GM23248 (cell line): ENCODE measurements around the gene MRPS34. TPM values are rescaled to one million over a fixed set of nuclear protein-coding genes. Genes with fewer than 3 reads are reported as not detected.

ENCODE experiments used
- DNase-seq: peaks from one replicate; pipeline ENCODE4 v3.0.0-alpha.2; 2015
- H2AFZ ChIP-seq: fragments of 200-600 bp; sonication (generic); 2 replicates; pipeline ENCODE4 v1.6.1; 2016; ENCODE audit warnings: antibody characterized with exemption
- H3F3A ChIP-seq: fragments of 200-600 bp; sonication (generic); 2 replicates; pipeline ENCODE4 v1.6.1; 2016; ENCODE audit warnings: mild to moderate bottlenecking, antibody characterized with exemption, mixed run types; ENCODE audit not compliant: insufficient read depth
- H3K27ac ChIP-seq: fragments of 200-600 bp; sonication (generic); 2 replicates; pipeline ENCODE4 v1.5.1; 2016; ENCODE audit warnings: mild to moderate bottlenecking
- H3K27me3 ChIP-seq: fragments of 200-600 bp; sonication (generic); replicated peaks from 2 replicates; pipeline ENCODE4 v1.6.1; 2016; ENCODE audit warnings: mild to moderate bottlenecking; ENCODE audit not compliant: insufficient read depth
- H3K36me3 ChIP-seq: fragments of 200-600 bp; sonication (generic); 2 replicates; pipeline ENCODE4 v1.6.1; 2016; ENCODE audit warnings: low read depth, mild to moderate bottlenecking
- H3K4me1 ChIP-seq: fragments of 200-600 bp; sonication (generic); 2 replicates; pipeline ENCODE4 v1.6.1; 2016; ENCODE audit warnings: mild to moderate bottlenecking; ENCODE audit not compliant: insufficient read depth
- H3K4me2 ChIP-seq: fragments of 200-600 bp; sonication (generic); one replicate; pipeline ENCODE4 v1.6.1; 2016; ENCODE audit warnings: mild to moderate bottlenecking; ENCODE audit not compliant: unreplicated experiment
- H3K4me3 ChIP-seq: fragments of 200-600 bp; sonication (generic); 2 replicates; pipeline ENCODE4 v1.5.1; 2016; ENCODE audit warnings: mild to moderate bottlenecking
- H3K79me2 ChIP-seq: fragments of 200-600 bp; sonication (generic); 2 replicates; pipeline ENCODE4 v1.6.1; 2016; ENCODE audit warnings: mild to moderate bottlenecking; ENCODE audit not compliant: insufficient read depth
- H3K9ac ChIP-seq: fragments of 200-600 bp; sonication (generic); 2 replicates; pipeline ENCODE4 v1.6.1; 2016; ENCODE audit warnings: mild to moderate bottlenecking
- H3K9me2 ChIP-seq: fragments of 200-600 bp; sonication (generic); 2 replicates; pipeline ENCODE4 v1.6.1; 2016; ENCODE audit warnings: mixed run types, mild to moderate bottlenecking, moderate library complexity; ENCODE audit not compliant: insufficient read depth
- H3K9me3 ChIP-seq: fragments of 200-600 bp; sonication (generic); one replicate; pipeline ENCODE4 v1.6.1; 2017; ENCODE audit warnings: low read depth
- H4K20me1 ChIP-seq: fragments of 200-600 bp; sonication (generic); 2 replicates; pipeline ENCODE4 v1.6.0; 2016; ENCODE audit not compliant: insufficient read depth
- EZH2 ChIP-seq: fragments of 200-600 bp; sonication (generic); IDR thresholded peaks from 2 replicates; pipeline ENCODE4 v1.6.1; 2018; ENCODE audit warnings: antibody characterized with exemption, mild to moderate bottlenecking; ENCODE audit not compliant: insufficient read depth, poor library complexity, severe bottlenecking
- EZH2phosphoT487 ChIP-seq: fragments of 200-600 bp; sonication (generic); IDR thresholded peaks from 2 replicates; pipeline ENCODE4 v1.6.1; 2018; ENCODE audit warnings: antibody characterized with exemption, moderate library complexity, mild to moderate bottlenecking, low read depth; ENCODE audit not compliant: insufficient read depth
- WGBS, 2 experiments: methylation state at CpG; one replicate each; pipeline ENCODE4 v1.1.6; 2015 to 2017; ENCODE audit warnings: low lambda C conversion rate in 2 of 2, low coverage in 1 of 2; ENCODE audit errors: missing lambda C conversion rate in 2 of 2; 5-methylcytosine and 5-hydroxymethylcytosine counted together
- in situ Hi-C: fragments of 300-500 bp; cut with MboI; formaldehyde crosslinking; loops from 2 replicates; pipeline ENCODE4 v1.15.0; 2020
- polyA plus RNA-seq: library from polyadenylated mRNA; unstranded; fragments of >200 nt; fragmentation: Nextera tagmentation; extraction: Ambion mirVana; gene quantifications from 2 replicates; pipeline ENCODE4 v1.2.1, GENCODE V29; 2016
- total RNA-seq: library from RNA; depleted of rRNA; stranded (reverse); fragments of >200 nt; shearing (Covaris generic); gene quantifications from 2 replicates; pipeline ENCODE4 v1.2.3, GENCODE V29; 2014

Gene MRPS34
- total and polyA plus RNA-seq, 2 experiments from 2014 or later = 96.5 to 119 TPM

- no peak overlapping the region for H2AFZ ChIP-seq
- H3K9me2 ChIP-seq = no peaks in the 10 kb centered on the region
- H3K4me3 ChIP-seq = no peak overlapping the region
- no peak overlapping the region for H3K27ac ChIP-seq
- no peaks in the 10 kb centered on the region for H3K4me1 ChIP-seq
- no peaks in the 10 kb centered on the region for H3K9me3 ChIP-seq
- 0 out of 2 replicates have a peak, but pooled peaks cover 3% of the 10 kb centered on the region for H3F3A ChIP-seq
- peaks cover 43% of the 10 kb centered on the region for H3K79me2 ChIP-seq
- no peak overlapping the region for H3K4me2 ChIP-seq
- DNase-seq = no peak
- no peaks in the 10 kb centered on the region for H3K27me3 ChIP-seq
- H3K9ac ChIP-seq = no peak overlapping the region
- 87 to 91% methylated on average over 17 to 38 of the region's 38 CpGs for WGBS, 2 experiments
- in situ Hi-C loops = no loop called here
- no peaks in the 10 kb centered on the region for H4K20me1 ChIP-seq
- TF ChIP-seq EZH2phosphoT487 (no peak), EZH2 (no peak)
- no peaks in the 10 kb centered on the region; the same call in 1 of the 2 replicates for H3K36me3 ChIP-seq
Observed at GRCh38 chr16:1788095-1788707, 15.3 kb upstream of the MRPS34 start.

DNA sequence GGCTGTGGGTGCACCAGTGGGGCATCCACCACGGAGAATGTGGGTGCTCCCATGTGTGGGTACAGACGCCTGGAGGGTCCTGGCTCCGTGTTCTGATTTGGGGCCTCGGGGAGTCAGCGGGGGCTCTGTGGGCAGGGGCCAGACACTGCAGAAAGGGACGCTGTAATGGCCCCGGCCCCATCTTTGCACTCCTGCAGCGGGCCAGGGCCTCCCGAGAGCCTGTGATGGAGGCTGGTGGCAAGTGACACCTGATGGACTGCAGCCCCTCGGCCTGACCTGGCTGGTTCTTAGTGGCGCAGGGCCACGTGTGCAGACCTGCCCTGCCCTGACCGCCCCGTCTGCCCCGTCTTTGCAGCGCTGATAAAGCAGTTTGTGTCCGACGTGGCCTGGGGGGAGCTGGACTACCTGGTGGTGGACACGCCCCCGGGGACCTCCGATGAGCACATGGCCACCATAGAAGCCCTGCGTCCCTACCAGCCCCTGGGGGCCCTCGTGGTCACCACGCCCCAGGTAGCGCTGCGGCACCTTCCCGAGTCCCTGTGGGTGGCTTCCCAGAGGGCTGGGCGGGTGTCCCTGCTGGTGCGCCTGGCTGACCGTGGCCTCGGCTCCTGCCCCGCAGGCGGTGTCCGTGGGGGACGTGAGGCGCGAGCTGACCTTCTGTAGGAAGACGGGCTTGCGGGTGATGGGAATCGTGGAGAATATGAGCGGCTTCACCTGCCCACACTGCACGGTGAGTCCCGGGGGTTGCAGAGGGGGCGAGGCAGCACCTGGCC lies 14.6 kb upstream of the MRPS34 start:
- H3K4me2 ChIP-seq = no peak overlapping the region
- H3K27ac ChIP-seq = no peak overlapping the region
- H4K20me1 ChIP-seq = no peaks in the 10 kb centered on the region
- H2AFZ ChIP-seq = no peak overlapping the region
- no peak overlapping the region for H3K4me3 ChIP-seq
- no peak for TF ChIP-seq EZH2phosphoT487
- no peak for TF ChIP-seq EZH2
- H3K9me2 ChIP-seq = no peaks in the 10 kb centered on the region
- H3K9ac ChIP-seq = no peak overlapping the region
- 0 out of 2 replicates have a peak, but pooled peaks cover 3% of the 10 kb centered on the region for H3F3A ChIP-seq
- no peaks in the 10 kb centered on the region for H3K4me1 ChIP-seq
- no peaks in the 10 kb centered on the region for H3K27me3 ChIP-seq
- in situ Hi-C loops = no loop called here
- DNase-seq = no peak
- no peaks in the 10 kb centered on the region; the same call in 1 of the 2 replicates for H3K36me3 ChIP-seq
- 94 to 95% methylated on average over 40 to 43 of the region's 44 CpGs for WGBS, 2 experiments
- H3K9me3 ChIP-seq = no peaks in the 10 kb centered on the region
- peaks cover 46% of the 10 kb centered on the region for H3K79me2 ChIP-seq

- Histone ChIP-seq H3K79me2 (peaks cover 46% of the 10 kb centered on the region), H3K4me3 (no peak overlapping the region), H3K36me3 (no peaks in the 10 kb centered on the region; the same call in 1 of the 2 replicates), H3K27me3 (no peaks in the 10 kb centered on the region), H4K20me1 (no peaks in the 10 kb centered on the region), H3K4me1 (no peaks in the 10 kb centered on the region), H3K9me3 (no peaks in the 10 kb centered on the region), H3F3A (0 out of 2 replicates have a peak, but pooled peaks cover 3% of the 10 kb centered on the region), H3K27ac (no peak overlapping the region), H3K9ac (no peak overlapping the region), H3K9me2 (no peaks in the 10 kb centered on the region), H3K4me2 (no peak overlapping the region), H2AFZ (no peak overlapping the region)
- no peak for TF ChIP-seq EZH2
- no peak for TF ChIP-seq EZH2phosphoT487
- WGBS, 2 experiments = 73 to 80% methylated on average over 6 of the region's 6 CpGs
- in situ Hi-C loops = no loop called here
- no peak for DNase-seq
Observed at GRCh38 chr16:1787056-1787321, 14.1 kb upstream of the MRPS34 start.

DNA sequence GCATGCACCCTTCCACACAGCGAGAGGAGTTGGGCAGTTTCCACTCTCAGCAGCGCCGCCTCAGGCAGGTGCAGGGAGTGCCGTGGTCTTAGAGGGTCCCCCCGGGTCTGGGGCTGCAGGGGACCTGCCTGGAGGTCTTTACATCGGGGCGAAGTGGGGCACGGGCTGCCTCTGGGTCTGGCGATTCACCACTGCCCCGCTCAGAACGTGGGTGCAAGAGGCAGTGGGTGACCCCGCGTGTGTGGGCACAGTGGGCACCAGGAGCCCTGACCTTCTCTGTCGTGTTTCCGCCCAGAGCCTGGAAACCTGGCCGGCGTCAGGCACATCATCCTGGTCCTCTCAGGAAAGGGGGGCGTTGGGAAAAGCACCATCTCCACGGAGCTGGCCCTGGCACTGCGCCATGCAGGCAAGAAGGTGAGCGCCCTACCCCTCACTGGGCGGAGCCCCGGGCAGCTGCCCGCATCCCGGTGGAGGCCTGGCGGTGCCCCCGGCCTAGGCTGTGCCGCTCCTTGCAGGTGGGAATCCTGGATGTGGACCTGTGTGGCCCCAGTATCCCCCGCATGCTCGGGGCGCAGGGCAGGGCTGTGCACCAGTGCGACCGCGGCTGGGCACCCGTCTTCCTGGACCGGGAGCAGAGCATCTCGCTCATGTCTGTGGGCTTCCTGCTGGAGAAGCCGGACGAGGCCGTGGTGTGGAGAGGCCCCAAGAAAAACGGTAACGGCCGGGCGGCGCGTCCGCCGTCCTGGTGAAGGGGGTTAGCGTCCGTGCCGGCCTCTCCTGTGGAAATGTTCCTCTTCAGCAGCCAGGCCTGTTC lies 13.5 kb upstream of the MRPS34 start:
- TF ChIP-seq EZH2 (no peak), EZH2phosphoT487 (no peak)
- no peaks in the 10 kb centered on the region for H4K20me1 ChIP-seq
- DNase-seq = no peak
- no peak overlapping the region for H2AFZ ChIP-seq
- H3K27ac ChIP-seq = no peak overlapping the region
- no peak overlapping the region for H3K4me2 ChIP-seq
- no peaks in the 10 kb centered on the region for H3K9me2 ChIP-seq
- no peaks in the 10 kb centered on the region for H3K4me1 ChIP-seq
- no peak overlapping the region for H3K4me3 ChIP-seq
- in situ Hi-C loops = no loop called here
- 86% methylated on average over 26 to 51 of the region's 51 CpGs for WGBS, 2 experiments
- 0 out of 2 replicates have a peak, but pooled peaks cover 3% of the 10 kb centered on the region for H3F3A ChIP-seq
- no peaks in the 10 kb centered on the region for H3K9me3 ChIP-seq
- peaks cover 46% of the 10 kb centered on the region for H3K79me2 ChIP-seq
- no peak overlapping the region for H3K9ac ChIP-seq
- H3K36me3 ChIP-seq = no peaks in the 10 kb centered on the region; the same call in 1 of the 2 replicates
- H3K27me3 ChIP-seq = no peaks in the 10 kb centered on the region
